K562 (cell line): ENCODE results near the gene NEURL1. TPM values are rescaled to one million over a fixed set of nuclear protein-coding genes. Genes with fewer than 3 reads are reported as not detected.

ENCODE experiments used
- DMBX1 ChIP-seq: fragments of 250-450 bp; sonication (Bioruptor Pico); IDR thresholded peaks from 2 replicates; pipeline ENCODE4 v1.8.0; 2022; ENCODE audit warnings: inconsistent platforms, mild to moderate bottlenecking, moderate library complexity, borderline replicate concordance
- RBFOX2 ChIP-seq: fragments of 200-400 bp; formaldehyde crosslinking; IDR thresholded peaks from 2 replicates; pipeline ENCODE4 v1.6.1; 2017; ENCODE audit warnings: low read depth, mild to moderate bottlenecking, low read length, moderate library complexity
- ZNF197 ChIP-seq: fragments of 200-800 bp; sonication (Bioruptor generic); IDR thresholded peaks from 2 replicates; pipeline ENCODE4 v1.6.1; 2016; ENCODE audit warnings: low read depth, missing genetic modification characterization, missing compliant biosample characterization
- polyA plus RNA-seq, 8 experiments: library from polyadenylated mRNA; depleted of rRNA in 4 of 8; stranded (reverse) in 5 of 8; unstranded in 3 of 8; fragments of >200 nt; fragmentation: Nextera tagmentation in 2 of 8; fragmentation: Illumina TruSeq in 1 of 8; extraction: Ambion mirVana in 2 of 8; extraction: Trizol in 1 of 8; gene quantifications; 2 replicates each; pipeline versions ENCODE4 v1.2.1 to v1.2.3, GENCODE V29; 2011 to 2014; ENCODE audit warnings: inconsistent platforms in 1 of 8, missing spikeins in 1 of 8
- total RNA-seq, 7 experiments: library from RNA; depleted of rRNA in 6 of 7; stranded (reverse); fragments of >200 nt in 6 of 7; fragmentation: Illumina TruSeq in 2 of 7; extraction: Trizol in 2 of 7; gene quantifications; 2 replicates each; pipeline versions ENCODE4 v1.2.1 to v1.2.3, GENCODE V29; 2011 to 2021; ENCODE audit warnings: low replicate concordance in 1 of 7
- TF ChIP-seq, protein P1 (sequence below), 2 experiments: fragments of 450-650 bp in 1 of 2; sonication (generic) in 1 of 2; formaldehyde crosslinking in 1 of 2; IDR thresholded peaks; 2 replicates each; pipeline versions ENCODE4 v1.7.1 to v1.9.0; 2016 to 2022; ENCODE audit warnings: inconsistent platforms in 1 of 2, mild to moderate bottlenecking in 1 of 2, missing genetic modification reagents in 1 of 2

The NEURL1 gene
- total and polyA plus RNA-seq, 9 of the 15 experiments (the other 6 are each of a cell fraction or from before 2014, with no cell fraction given) = 0.01 to 0.45 (median 0.16) TPM; not detected in 5

DNA sequence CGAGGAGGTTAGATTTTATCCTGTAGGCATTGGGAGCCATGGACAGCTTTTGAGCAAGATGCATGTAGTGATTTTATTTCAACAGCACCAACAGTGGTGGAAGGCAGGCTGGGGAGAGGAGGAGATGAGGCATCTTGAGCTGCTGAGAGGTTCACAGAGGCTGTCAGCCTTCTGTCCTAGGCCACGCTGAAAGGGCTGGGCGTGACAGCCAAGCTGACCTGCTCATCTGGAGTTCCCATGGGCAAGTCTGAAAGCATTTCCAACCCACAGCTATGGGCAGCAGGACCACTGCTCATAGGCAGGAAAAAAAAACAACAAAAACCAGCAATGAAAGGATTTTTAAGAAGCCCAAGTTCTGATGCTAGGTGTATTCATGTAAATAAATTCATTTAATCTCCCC, 7.7 kb downstream of the NEURL1 start (continued):
- TF ChIP-seq, protein P1, sequence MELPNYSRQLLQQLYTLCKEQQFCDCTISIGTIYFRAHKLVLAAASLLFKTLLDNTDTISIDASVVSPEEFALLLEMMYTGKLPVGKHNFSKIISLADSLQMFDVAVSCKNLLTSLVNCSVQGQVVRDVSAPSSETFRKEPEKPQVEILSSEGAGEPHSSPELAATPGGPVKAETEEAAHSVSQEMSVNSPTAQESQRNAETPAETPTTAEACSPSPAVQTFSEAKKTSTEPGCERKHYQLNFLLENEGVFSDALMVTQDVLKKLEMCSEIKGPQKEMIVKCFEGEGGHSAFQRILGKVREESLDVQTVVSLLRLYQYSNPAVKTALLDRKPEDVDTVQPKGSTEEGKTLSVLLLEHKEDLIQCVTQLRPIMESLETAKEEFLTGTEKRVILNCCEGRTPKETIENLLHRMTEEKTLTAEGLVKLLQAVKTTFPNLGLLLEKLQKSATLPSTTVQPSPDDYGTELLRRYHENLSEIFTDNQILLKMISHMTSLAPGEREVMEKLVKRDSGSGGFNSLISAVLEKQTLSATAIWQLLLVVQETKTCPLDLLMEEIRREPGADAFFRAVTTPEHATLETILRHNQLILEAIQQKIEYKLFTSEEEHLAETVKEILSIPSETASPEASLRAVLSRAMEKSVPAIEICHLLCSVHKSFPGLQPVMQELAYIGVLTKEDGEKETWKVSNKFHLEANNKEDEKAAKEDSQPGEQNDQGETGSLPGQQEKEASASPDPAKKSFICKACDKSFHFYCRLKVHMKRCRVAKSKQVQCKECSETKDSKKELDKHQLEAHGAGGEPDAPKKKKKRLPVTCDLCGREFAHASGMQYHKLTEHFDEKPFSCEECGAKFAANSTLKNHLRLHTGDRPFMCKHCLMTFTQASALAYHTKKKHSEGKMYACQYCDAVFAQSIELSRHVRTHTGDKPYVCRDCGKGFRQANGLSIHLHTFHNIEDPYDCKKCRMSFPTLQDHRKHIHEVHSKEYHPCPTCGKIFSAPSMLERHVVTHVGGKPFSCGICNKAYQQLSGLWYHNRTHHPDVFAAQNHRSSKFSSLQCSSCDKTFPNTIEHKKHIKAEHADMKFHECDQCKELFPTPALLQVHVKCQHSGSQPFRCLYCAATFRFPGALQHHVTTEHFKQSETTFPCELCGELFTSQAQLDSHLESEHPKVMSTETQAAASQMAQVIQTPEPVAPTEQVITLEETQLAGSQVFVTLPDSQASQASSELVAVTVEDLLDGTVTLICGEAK (IDR thresholded peaks at IDR 0.05) = no peak
- TF ChIP-seq, protein P1 (CRISPR knock-in tag; IDR thresholded peaks at IDR 0.05) = no peak
- TF ChIP-seq RBFOX2 (no peak), DMBX1 (CRISPR knock-in tag) (no peak), ZNF197 (CRISPR knock-in tag) (no peak)
- TF ChIP-seq, all 486 proteins: peak for 0
